Measurements from ENCODE around the gene FPGS.
"Not testable (repeated sequence)": the region's sequence is repeated elsewhere in the genome, so short reads cannot be mapped to it uniquely, and the experiment has no call there.

Gene FPGS

DNA sequence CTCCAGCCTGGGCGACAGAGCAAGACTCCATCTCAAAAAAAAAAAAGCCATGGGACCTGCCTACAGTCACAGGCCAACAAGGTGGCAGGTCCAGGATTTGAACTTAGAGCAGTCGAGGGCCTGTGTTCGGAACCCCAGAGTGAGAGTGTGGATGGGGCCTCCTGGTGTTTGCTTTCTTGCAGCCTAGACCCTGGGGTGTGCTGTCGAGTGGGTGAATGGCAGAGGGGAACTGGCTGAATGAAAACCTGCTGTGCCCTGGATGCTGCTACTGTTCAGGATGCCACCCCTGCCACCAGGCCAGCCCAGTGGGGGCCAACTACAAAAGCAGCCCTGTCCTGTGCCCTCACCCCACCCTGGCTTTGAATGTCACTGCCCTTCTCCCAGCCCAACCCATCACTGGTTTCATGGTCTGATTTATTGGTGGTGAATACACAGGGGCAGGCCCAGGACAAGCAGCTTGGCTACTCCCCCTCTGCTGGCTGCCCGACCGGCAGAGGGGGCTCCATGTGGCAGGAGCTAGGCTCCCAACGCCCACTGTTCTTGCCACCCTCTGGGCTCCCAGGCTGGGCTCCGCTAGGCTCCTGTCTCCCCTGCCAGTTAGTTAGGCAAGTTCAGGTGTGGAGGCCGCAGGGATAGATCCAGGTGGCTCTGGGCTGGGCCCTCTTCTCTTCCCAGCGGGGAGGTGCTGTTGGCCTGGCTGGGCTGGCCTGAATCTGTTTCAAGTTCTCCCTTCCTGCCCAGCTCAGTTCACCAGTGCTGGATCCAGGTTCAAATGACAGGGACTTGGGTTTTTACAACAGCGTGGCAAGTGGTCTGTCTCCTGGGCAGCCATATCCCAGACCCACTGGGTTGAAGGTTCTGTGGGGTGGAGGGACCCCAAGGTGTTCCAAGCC, 12.2 kb downstream of the FPGS start:
- DNase-seq = no peak

DNA sequence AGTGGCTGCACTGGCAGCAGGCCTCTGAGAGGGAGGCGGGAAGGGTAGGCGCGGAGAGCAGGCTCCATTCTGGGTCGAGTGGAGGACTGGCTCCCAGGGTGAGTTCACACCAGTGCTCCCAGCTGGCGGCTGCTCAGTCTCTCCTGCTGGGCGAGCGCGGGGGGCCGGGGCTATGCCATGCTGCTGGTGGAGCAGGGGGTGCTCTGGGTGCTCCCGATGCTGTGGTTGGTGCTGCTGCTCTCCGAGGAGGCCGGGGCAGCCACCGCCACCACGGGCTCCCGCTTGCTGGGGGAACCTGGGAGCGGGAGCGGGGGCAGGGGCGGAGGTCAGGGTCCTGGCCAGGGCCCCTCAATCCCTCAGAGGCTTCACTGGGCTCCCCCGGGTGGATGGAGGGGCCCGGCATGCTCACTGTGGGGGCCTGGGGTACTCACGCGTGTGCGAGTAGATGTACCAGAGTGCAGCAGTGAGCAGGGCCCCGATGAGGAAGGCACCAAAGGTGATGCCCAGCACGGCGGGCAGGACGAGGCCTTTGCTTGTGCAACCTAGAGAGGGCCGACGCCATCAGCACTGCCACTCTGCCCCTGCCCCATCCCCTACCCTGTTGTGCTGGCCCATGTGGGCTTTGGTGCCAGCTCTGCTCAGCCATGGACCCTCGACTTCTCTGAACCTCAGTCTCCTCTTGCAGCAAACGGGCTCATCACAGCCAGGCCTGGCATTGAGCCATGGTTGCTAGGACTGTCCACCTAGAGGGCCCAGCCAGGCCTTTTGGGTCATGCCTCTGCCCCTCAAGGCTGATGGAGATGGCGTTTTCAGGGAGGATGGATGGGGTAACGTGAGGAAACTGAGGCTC, 13.1 kb downstream of the FPGS start:
- no peak for DNase-seq

DNA sequence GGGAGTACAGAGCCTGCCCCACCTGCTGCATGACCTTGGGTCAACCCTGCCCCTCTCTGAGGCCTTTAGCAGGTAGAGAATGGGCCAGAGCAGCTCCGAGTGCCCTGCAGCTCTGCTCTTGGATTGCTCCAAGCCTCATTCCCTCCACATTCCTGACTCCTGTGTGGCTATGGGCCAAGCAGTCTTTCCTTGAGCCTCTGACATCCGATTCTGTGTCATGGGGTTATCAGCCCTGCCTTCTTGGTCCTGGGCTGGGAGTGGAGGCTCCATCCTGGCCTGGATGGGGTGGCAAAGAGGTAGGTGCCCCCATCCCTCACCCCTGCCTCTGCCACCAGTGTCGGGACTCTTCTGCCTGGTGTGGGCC, 13.7 kb downstream of the FPGS start:
- no peak for DNase-seq

DNA sequence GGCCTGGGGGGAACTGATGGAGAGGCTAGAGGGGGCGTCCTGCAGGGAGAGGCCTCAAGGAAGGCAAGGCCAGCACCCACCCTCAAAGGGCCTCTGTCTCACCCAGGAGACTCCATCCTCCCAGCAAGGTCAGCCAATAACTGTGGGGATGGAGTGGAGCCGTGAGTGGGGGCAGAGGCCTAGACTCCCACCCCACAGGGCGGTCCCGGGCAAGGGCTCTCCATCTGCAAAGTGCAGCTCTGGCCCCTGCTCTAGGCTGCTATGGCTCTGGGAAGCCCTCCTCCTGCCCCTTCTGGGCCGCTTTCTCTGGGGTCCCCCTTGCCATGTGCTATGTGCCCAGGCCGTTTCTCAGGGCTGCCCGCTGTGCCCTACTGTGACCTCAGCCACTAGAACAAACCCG, 14.0 kb downstream of the FPGS start:
- no peak for DNase-seq

DNA sequence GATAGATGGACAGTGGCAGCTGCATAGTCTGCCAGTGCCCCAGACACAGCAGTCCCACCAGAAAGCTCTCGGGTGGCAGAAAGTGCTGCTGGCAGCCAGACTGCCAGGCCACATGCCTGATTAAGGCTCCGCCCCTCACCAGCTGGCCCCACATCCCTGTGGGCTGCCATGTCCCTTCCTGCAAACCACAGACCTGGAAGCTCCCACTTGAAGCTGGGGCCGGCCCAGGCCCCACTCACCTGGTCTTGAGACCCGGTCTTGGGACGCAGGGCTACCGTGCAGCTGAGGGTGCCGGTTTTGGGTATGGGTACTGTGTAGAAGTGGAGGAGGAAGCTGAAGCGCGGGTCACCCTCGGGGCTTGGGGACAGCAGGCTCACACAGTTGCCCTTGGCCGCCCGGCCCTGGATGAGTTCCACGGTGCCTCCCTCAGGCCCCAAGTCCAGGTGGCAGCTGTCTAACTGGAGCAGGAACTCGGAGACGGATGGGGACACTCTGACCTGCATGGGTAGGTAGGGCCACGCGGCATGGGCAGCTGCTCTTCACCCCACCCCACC, 15.3 kb downstream of the FPGS start:
- no peak for DNase-seq

DNA sequence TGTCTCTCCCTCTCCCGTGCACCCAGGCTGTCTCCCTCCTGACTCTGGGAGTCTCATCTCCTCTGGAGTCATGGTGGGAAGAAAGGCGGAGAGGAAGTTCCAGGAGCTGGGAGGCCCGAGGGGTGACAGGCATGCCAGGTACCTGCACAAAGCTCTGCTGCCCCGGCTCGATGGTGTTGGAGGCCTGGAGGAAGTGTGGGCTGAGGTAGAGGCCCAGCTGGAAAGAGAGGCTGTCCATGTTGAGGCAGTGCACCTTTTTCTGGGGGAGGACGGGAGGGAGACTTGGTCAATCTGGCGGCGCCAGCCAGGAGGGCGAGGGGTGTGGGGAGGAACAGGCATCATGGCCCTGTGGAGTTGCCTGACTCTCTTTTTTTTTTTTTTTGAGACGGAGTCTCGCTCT, 15.9 kb downstream of the FPGS start:
- no peak for DNase-seq

DNA sequence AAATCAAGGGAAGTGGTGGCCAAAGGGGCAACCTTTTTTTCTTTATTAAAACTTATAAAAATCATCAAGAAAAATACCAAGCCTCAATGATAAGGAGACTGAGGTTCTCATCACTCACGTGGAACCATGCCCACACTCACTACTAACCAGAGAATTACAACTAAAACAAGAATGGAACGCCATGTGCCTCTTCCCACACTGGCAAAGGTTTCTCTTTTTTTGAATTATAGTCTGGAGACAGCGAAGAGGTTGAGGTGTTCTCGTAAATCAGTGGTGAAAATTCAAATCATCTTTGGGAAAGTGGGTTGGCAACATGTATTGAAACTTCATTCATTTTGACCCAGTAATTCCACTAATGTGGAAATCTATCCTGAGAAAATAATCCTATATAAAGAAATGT, 19.4 kb downstream of the FPGS start:
- DNase-seq = no peak

DNA sequence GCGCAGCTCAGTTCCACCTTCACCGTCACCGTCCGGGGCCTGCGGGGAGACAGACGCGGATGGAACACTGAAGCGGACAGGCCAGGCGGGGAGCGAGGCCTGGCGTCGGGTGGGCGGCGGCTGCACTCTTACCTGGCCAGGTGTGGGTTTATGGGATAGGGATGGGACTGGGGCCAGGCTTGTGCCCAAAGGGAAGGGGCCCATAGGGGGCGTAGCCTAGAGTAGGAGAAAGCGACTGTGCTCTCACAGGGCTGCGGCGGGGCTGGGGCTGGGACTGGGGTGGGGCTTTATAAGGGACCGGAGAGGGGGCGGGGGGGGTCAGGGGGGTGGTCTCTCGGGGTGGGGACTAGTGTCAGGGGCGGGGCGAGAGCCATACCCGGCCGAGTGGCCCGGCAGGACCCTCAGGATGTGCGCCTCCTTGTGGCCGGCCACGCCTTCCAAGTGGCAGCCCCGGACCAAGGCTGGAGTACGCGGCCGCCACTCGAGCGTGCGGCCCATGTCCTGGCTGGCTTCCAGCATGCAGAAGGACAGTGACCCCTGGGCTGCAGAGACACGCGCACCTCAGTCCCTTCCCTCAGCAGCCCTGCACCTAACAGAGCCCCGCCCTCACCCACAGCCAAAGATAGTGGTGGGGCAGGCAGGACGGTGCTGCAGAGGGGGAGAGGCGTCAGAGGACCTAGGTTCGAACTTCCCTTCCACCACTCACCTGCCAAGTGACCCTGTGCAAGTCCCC, 22.8 kb downstream of the FPGS start:
- DNase-seq = no peak

DNA sequence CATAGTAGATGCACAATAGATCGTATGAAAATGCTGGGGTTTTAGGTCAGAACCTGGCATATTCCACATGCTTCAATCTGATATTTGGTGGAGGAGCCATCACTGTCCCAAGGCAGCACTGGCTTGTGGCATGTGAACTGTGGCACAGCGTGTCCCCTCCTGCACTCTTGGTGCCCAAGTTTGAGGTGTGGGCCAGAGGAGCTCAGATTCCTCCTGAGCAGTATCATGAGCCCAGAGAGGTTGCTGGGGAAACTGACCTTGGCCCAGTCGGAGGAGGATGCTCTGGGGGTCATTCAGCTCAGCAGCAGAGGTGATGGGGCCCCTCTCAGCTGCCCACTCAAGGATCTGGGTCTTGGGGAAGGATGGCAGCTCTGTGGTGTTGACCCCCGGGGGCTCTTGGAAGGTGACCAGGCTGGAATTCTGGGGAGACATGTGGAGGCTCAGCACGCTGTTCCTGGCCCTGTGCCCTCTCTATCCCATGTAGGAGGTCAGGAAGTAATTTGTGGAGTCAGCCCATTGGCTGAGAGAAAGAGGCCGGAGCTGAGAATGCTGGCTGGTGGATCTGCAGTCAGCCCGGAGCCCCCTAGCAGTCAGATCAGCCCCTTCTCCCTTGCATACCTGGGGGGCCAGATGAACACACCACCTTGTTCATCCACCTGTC, 23.7 kb downstream of the FPGS start:
- no peak for DNase-seq

DNA sequence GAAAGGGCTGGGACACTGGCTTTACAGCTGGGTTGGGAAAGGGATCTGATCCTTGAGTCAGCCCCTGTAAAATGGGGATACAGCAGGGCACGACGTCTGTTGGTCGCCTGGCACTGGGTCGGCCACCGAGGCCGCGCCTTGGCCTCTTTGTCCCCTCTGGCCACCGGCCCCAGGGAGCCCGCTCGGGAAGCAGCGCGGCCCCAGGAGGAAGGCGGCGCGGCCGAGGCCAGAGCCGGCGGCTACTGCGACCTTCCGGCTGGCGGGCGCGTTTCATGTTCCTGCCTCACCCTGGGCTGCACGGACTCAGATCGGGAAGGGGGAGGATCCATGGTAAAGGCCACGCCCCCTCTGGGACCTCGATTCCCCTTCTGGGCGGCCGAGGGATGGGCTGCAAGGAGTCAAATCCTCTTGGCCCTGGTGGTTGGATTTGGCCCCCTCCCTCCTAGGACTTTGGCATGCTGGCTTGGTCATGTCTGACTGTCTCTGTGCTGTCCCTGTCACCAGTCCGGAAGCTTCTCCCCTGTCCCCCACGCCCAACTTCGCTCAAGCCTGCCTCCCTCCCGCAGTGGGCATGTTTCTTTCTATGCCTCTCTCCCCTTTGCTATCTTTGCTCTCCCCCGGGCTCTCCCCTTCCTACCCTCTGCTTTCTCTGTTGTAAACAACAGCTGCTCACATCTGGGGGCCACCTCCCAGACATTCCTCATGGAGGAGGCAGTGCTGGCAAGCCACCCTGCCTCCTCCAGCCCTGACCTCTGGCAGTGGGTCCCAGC, 25.8 kb downstream of the FPGS start:
- DNase-seq = no peak

DNA sequence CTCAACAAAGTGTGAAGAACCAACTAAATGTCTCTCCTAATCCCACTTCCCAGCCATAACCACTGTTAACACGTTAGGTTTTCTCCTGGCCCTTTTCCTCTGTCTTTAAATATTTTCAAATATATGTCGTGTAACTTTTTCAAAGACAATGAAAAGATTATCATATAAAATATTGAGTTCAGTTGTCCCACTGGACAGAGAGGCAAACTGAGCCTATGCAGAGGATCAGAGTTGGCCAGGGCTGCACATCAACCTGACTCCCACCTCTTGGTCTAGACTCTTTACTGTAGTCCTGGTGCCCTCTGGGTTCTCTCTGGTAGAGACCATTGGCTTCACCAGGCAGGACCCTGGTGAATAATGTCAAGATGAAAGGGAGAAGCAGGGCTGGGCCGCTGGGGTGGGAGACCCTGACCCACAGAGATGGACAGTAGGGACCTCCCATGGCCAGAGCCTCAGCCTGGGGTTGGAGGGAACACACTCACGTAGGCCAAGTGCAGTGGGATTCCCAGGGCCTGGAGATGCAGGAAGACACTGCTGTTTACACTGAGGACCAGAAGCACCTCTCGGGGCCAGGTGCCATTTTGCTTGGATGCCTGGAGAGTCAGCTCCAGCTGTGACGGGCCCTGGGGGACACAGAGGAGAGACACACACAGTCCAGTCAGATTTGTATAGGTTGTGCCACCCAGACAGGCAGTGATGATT, 26.7 kb downstream of the FPGS start:
- no peak for DNase-seq

DNA sequence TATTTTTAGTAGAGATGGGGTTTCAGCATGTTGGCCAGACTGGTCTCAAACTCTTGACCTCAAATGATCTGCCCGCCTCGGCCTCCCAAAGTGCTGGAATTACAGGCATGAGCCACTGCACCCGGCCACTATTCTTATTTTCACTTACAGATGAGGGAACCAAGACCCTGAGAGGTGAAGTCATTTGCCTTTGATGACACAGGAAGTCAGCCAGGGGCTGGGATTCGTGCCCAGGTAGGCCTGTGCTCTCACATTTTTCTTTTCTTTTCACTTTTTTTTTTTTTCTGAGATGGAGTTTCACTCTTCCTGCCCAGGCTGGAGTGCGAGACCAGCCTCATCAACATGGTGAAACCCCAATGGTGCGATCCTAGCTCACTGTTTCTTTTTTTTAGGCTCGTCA, 29.6 kb downstream of the FPGS start:
- no peak for DNase-seq

DNA sequence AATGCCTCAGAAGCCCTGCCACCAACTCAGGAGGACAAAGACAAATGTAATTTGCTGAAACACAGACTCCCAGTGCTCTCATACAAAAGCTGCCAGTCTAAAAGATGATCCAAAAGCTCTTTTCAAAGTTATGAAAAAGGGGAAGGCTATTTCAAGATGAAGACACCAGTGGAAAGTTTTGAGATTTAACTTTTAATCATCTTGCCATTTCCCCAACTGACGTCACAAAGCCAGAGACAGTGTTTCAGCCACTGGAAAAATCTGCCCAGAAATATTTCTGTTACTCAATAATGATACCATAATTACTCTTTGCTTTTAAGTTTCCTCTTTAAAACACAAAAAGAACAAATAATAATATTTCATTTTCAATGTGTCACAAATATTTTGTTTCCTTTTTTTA, 30.9 kb downstream of the FPGS start:
- no peak for DNase-seq

DNA sequence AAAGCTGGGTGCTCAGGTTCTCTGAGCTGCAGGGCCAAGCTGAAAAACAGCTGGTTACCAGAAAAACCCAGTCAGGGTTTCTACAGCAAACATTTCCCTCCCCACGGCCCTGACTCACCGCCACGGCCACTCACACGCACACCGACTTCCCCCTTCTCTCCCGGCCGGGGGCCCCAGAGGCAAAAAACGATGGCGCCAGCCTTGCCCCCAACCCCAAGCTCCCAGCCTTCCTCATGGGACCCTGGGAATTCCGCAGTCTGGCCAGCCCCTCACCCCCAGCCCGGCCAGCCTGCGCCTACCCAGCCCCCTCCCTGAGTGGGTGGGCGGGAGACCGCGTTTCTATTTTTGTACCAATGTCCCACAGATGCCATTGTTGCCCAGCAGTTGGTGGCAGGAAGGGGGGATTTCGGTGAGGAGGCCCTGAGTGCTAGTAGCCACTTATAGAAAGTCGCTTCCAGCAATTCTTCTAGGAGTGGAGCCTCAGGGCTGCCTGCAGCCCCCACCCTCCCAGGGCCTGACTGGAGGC, 33.4 kb downstream of the FPGS start:
- DNase-seq = no peak

DNA sequence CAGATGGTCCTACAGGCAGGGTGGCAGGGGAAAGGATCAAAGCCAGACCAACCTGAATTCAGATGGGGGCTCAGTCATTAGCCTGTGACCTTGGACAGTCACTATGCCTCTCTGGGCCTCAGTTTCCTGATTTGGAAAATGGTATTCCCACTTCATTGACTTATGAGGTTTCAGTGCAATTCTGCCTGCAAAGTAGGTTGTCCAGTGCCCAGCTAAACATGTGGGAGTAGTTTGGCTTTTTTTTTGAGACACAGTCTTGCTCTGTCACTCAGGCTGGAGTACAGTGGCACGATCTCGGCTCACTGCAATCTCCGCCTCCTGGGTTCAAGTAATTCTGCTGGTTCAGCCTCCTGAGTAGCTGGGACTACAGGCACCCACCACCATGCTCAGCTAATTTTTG, 33.9 kb downstream of the FPGS start:
- DNase-seq = not testable (repeated sequence)

DNA sequence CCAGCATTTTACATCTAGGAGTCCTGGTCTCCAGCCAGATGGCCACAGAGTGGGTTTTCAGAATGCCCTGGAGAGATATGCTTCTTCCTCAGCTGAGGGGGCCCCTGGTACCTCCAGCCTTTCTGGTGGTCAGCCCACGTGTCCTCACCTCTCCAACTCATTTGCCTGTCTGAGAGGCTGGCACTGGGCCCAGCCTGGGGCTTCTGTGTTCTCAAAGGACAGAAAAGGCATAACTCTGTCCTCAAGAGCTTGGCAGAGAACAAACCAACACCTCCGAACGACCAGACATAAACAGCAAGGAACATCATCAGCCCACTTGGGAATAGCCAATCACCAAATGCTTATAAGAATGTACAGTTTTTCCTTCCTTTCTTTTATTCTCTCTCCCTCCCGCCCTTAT, 34.7 kb downstream of the FPGS start:
- DNase-seq = no peak

DNA sequence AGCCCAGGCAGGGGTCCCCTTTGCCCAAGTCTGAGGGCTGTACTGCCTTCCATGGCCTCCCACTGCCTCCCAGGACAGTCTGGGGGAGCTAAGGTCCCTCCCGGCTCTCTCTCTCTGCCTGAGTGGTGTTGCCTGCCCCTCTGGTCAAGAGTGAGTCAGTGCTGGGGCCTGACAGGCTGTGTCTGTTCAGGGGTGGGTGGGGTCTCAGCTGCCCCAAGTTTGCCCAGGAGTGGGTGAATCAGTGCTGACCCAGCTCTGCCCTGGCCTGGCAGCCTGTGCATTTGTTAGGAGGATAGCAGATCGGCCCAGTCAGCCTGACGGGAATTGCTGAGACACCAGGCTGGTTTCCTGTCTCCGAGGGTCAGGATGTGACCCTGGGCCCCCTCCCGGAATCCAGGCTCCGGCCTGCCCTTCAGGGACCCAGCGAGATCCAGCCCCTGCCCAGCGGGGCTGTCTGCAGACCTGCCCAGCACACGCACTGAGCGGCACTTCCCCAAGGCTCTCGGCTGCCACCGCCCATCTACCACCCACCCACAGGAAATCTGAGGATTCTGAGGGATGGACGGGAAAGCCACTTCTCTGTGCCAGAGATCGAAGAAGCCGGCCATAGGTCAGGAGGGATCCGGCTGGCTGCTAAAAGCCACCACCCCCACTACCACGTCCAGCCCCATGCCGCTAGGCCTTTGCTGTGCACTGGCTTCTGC, 35.8 kb downstream of the FPGS start:
- DNase-seq = no peak

DNA sequence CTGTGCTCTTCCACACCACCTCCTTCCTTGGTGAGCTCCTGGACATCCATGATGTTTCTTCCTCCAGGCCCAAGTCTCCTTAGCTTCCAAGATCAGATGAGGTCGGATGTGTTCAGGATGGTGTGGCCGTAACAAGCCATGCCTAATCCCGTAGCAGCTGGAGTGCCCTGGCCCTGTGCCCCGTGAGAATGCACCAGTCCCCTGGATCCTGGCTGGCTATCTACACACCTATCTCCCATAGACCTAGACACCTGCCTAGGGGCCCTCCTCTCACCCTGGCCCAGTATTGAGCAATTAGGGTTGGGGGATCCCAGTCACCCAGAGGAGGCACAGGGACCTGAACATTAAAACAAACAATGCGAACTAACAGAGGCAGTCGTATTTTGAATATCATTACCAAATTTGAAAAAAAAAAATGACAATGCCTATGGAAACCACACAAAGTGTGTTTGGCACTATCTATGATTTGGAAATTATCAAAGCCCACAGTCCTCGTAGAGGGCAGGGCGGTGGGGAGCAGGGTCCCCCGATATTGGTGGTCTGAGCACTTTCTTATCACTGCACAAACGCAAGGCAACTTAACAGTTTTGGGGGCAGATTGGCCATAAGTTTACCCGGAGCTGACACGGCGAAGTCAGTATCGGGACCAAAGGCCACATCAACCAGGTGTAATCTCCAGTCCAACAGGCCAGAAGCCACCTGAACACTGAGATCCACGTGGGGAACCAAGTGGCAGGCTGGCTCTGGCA, 38.6 kb downstream of the FPGS start:
- DNase-seq = no peak

DNA sequence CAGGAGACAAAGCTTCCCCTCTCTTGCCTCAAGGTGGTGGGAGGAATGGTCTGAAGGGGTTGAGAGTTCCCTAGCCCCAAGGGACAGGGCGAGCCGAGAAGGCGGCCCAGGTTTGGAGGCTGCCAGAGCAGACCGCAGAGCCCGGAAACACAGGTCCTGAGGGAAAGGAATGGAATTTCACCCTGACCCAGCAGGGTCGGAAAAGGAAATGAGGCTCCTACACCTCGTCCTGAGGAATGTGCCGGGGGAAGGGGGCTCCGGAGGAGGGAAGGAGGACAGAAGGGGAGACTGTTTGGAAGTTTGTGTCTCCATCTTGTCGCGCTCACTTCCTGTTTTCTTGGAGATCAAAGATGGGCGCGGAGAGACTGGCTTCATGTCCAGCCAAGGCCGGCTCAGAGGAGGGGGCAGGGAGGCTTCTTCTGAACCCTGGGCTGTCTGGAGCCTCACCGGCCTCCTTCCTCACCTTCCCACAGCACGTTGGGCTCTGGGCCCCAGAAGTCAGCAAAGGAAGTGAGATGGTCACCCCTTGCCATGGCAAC, 42.2 kb downstream of the FPGS start:
- DNase-seq = no peak
